Erythroblast (primary cell): Measurements from ENCODE around the gene IRX3.
"Not testable (repeated sequence)": the region's sequence is repeated elsewhere in the genome, so short reads cannot be mapped to it uniquely, and the experiment has no call there.

Source experiments
- DNase-seq, 2 experiments: peaks; one replicate each; lab custom pipeline; 2025; lab: John Stamatoyannopoulos, UW
- GATA1 ChIP-seq: IDR thresholded peaks from 2 replicates; pipeline ENCODE4 v1.6.1; 2011; ENCODE audit warnings: low read depth, mild to moderate bottlenecking, control low read depth, low read length, moderate library complexity
- POLR2A ChIP-seq: IDR thresholded peaks from 2 replicates; pipeline ENCODE4 v1.6.1; 2011; ENCODE audit warnings: mild to moderate bottlenecking, low read length

IRX3 gene

GRCh38 chr16:54275956-54276355 lies 10.6 kb downstream of the IRX3 start:
- no peak for DNase-seq
- no peak for TF ChIP-seq GATA1
- TF ChIP-seq POLR2A, result no peak

- no peak for TF ChIP-seq GATA1
- no peak for TF ChIP-seq POLR2A
Measured at GRCh38 chr16:54273566-54273965, 13.0 kb downstream of the IRX3 start.

GRCh38 chr16:54270711-54271110 lies 15.9 kb downstream of the IRX3 start:
- no peak for TF ChIP-seq POLR2A
- TF ChIP-seq GATA1, result no peak
- DNase-seq, result no peak

More at GRCh38 chr16:54273566-54273965, 13.0 kb downstream of the IRX3 start:
- no peak for DNase-seq

GRCh38 chr16:54269461-54269860 lies 17.1 kb downstream of the IRX3 start:
- no peak for DNase-seq
- TF ChIP-seq GATA1, result no peak
- TF ChIP-seq POLR2A, result no peak

GRCh38 chr16:54268766-54269165 lies 17.8 kb downstream of the IRX3 start:
- no peak for TF ChIP-seq GATA1
- no peak for TF ChIP-seq POLR2A

GRCh38 chr16:54268340-54268739 lies 18.2 kb downstream of the IRX3 start:
- DNase-seq, result no peak
- TF ChIP-seq GATA1, result no peak
- no peak for TF ChIP-seq POLR2A

More at GRCh38 chr16:54268766-54269165, 17.8 kb downstream of the IRX3 start:
- no peak for DNase-seq

GRCh38 chr16:54266363-54266955 lies 20.1 kb downstream of the IRX3 start:
- DNase-seq, result no peak
- TF ChIP-seq POLR2A, result no peak
- TF ChIP-seq GATA1, result no peak

GRCh38 chr16:54265575-54266107 lies 20.9 kb downstream of the IRX3 start:
- no peak for DNase-seq
- no peak for TF ChIP-seq GATA1
- no peak for TF ChIP-seq POLR2A

GRCh38 chr16:54253118-54253517 lies 33.5 kb downstream of the IRX3 start:
- DNase-seq, result no peak
- TF ChIP-seq GATA1, result no peak
- TF ChIP-seq POLR2A, result no peak

- DNase-seq, result no peak
- no peak for TF ChIP-seq GATA1
- no peak for TF ChIP-seq POLR2A
Measured at GRCh38 chr16:54248863-54249710, 37.5 kb downstream of the IRX3 start.

- not testable (repeated sequence) for DNase-seq
Measured at GRCh38 chr16:54247705-54248104, 38.9 kb downstream of the IRX3 start.

- DNase-seq, result no peak
- TF ChIP-seq GATA1 (no peak), POLR2A (no peak)
Measured at GRCh38 chr16:54246454-54246821, 40.1 kb downstream of the IRX3 start.

GRCh38 chr16:54245788-54246453 lies 40.7 kb downstream of the IRX3 start:
- TF ChIP-seq GATA1 (no peak), POLR2A (no peak)
- DNase-seq, result no peak

- DNase-seq, result no peak
- no peak for TF ChIP-seq POLR2A
- no peak for TF ChIP-seq GATA1
Measured at GRCh38 chr16:54244061-54244886, 42.3 kb downstream of the IRX3 start.
